Vagina (tissue), 2 donors: Measurements from ENCODE around the gene RPUSD3. TPM values are rescaled to one million over a fixed set of nuclear protein-coding genes. Genes with fewer than 3 reads are reported as not detected.

Experiments used
- DNase-seq, 2 donors: peaks; one replicate each; pipeline ENCODE4 v3.0.0-alpha.2; 2017; ENCODE audit errors: extremely low spot score in 2 of 2
- H3K27ac ChIP-seq: fragments of 200-600 bp; sonication (generic); one replicate; pipeline ENCODE4 v1.5.1; 2019
- H3K27me3 ChIP-seq: fragments of 200-600 bp; sonication (generic); one replicate; pipeline ENCODE4 v1.5.1; 2019
- H3K36me3 ChIP-seq, 2 donors: fragments of 200-600 bp; sonication (generic); one replicate each; pipeline ENCODE4 v1.5.1; 2017 to 2019
- H3K4me1 ChIP-seq: fragments of 200-600 bp; sonication (generic); one replicate; pipeline ENCODE4 v1.5.1; 2019
- H3K4me3 ChIP-seq, 2 donors: fragments of 200-600 bp; sonication (generic); 1 replicate in 1 of 2; 2 replicates in 1 of 2; pipeline ENCODE4 v1.5.1; 2016 to 2019
- H3K9me3 ChIP-seq: fragments of 200-600 bp; sonication (generic); one replicate; pipeline ENCODE4 v1.5.1; 2019
- CTCF ChIP-seq, 3 experiments: fragments of 450-650 bp in 2 of 3; fragments of 200-600 bp in 1 of 3; sonication (generic) in 1 of 3; IDR thresholded peaks; one replicate each; pipeline ENCODE4 v1.5.1; 2017 to 2019; ENCODE audit warnings: antibody characterized with exemption in 3 of 3, mild to moderate bottlenecking in 2 of 3, moderate library complexity in 2 of 3
- POLR2A ChIP-seq, 2 donors: fragments of 450-650 bp; IDR thresholded peaks; one replicate each; pipeline ENCODE4 v1.6.1; 2017; ENCODE audit warnings: antibody characterized with exemption in 2 of 2, mild to moderate bottlenecking in 2 of 2, moderate library complexity in 2 of 2
- POLR2AphosphoS5 ChIP-seq, 2 donors: sonication (generic); formaldehyde crosslinking; IDR thresholded peaks; one replicate each; pipeline ENCODE4 v1.9.0; 2017; ENCODE audit warnings: antibody characterized with exemption in 2 of 2, mild to moderate bottlenecking in 2 of 2, low read depth in 1 of 2; ENCODE audit not compliant: insufficient read depth in 1 of 2
- intact Hi-C: fragments of 100-400 bp; cut with DNase I; formaldehyde crosslinking; loops from one replicate; pipeline ENCODE4 v1.15.1; 2023
- total RNA-seq: library from RNA; depleted of rRNA; stranded (reverse); fragments of >200 nt; gene quantifications from one replicate; pipeline ENCODE4 v1.2.3, GENCODE V29; 2016

The RPUSD3 gene
- total RNA-seq, 1 donor from 2014 or later, result 50.6 TPM

- no peaks in the 10 kb centered on the region for H3K27me3 ChIP-seq
- intact Hi-C loops, result no loop called here
- no peaks in the 10 kb centered on the region for H3K9me3 ChIP-seq
Observed at GRCh38 chr3:9826815-9827573, 16.8 kb downstream of the RPUSD3 start.

GRCh38 chr3:9825451-9826040 lies 18.3 kb downstream of the RPUSD3 start:
- Histone ChIP-seq H3K36me3 (peaks cover 0 to 10% of the 10 kb centered on the region in 2 donors), H3K27me3 (no peaks in the 10 kb centered on the region), H3K4me3 (no peak overlapping the region), H3K27ac (no peak overlapping the region), H3K4me1 (no peaks in the 10 kb centered on the region), H3K9me3 (no peaks in the 10 kb centered on the region)
- no peak for TF ChIP-seq POLR2AphosphoS5 (IDR thresholded peaks at IDR 0.05; ENCODE audit: insufficient read depth in 1 of 2, low read depth in 1 of 2)
- TF ChIP-seq CTCF (IDR thresholded peaks at IDR 0.05), result no peak
- TF ChIP-seq POLR2A (IDR thresholded peaks at IDR 0.05), result no peak
- DNase-seq, result no peak
- intact Hi-C loops, result no loop called here

More at GRCh38 chr3:9826815-9827573, 16.8 kb downstream of the RPUSD3 start:
- no peak for TF ChIP-seq POLR2A (IDR thresholded peaks at IDR 0.05)
- no peak for TF ChIP-seq POLR2AphosphoS5 (IDR thresholded peaks at IDR 0.05; ENCODE audit: insufficient read depth in 1 of 2, low read depth in 1 of 2)
- no peak for TF ChIP-seq CTCF (IDR thresholded peaks at IDR 0.05)
- peaks cover 0 to 12% of the 10 kb centered on the region in 2 donors for H3K36me3 ChIP-seq
- H3K27ac ChIP-seq, result no peak overlapping the region
- no peak for DNase-seq
- H3K4me1 ChIP-seq, result no peaks in the 10 kb centered on the region
- H3K4me3 ChIP-seq, result no peak overlapping the region

GRCh38 chr3:9820946-9821345 lies 22.9 kb downstream of the RPUSD3 start:
- intact Hi-C loops, result no loop called here
- H3K27me3 ChIP-seq, result no peaks in the 10 kb centered on the region
- no peak for DNase-seq
- H3K27ac ChIP-seq, result no peak overlapping the region
- TF ChIP-seq POLR2AphosphoS5 (IDR thresholded peaks at IDR 0.05; ENCODE audit: insufficient read depth in 1 of 2, low read depth in 1 of 2) (no peak), CTCF (IDR thresholded peaks at IDR 0.05) (no peak), POLR2A (IDR thresholded peaks at IDR 0.05) (no peak)
- H3K36me3 ChIP-seq, result no peaks in the 10 kb centered on the region
- no peaks in the 10 kb centered on the region for H3K9me3 ChIP-seq
- H3K4me1 ChIP-seq, result no peaks in the 10 kb centered on the region
- H3K4me3 ChIP-seq, result no peak overlapping the region

GRCh38 chr3:9820543-9820942 lies 23.3 kb downstream of the RPUSD3 start:
- intact Hi-C loops, result no loop called here
- no peak for DNase-seq
- no peaks in the 10 kb centered on the region for H3K4me1 ChIP-seq
- H3K36me3 ChIP-seq, result no peaks in the 10 kb centered on the region
- no peaks in the 10 kb centered on the region for H3K9me3 ChIP-seq
- TF ChIP-seq POLR2AphosphoS5 (IDR thresholded peaks at IDR 0.05; ENCODE audit: insufficient read depth in 1 of 2, low read depth in 1 of 2) (no peak), CTCF (IDR thresholded peaks at IDR 0.05) (no peak), POLR2A (IDR thresholded peaks at IDR 0.05) (no peak)
- no peaks in the 10 kb centered on the region for H3K27me3 ChIP-seq
- H3K27ac ChIP-seq, result no peak overlapping the region
- no peak overlapping the region for H3K4me3 ChIP-seq
